ENCODE data around the gene SPATA13. TPM values are rescaled to one million over a fixed set of nuclear protein-coding genes. Genes with fewer than 3 reads are reported as not detected.
"Not testable (repeated sequence)": the region's sequence is repeated elsewhere in the genome, so short reads cannot be mapped to it uniquely, and the experiment has no call there.

SPATA13 gene
- total and polyA plus RNA-seq, 12 donors: 3.3 to 21.4 (median 10.2) TPM

DNA sequence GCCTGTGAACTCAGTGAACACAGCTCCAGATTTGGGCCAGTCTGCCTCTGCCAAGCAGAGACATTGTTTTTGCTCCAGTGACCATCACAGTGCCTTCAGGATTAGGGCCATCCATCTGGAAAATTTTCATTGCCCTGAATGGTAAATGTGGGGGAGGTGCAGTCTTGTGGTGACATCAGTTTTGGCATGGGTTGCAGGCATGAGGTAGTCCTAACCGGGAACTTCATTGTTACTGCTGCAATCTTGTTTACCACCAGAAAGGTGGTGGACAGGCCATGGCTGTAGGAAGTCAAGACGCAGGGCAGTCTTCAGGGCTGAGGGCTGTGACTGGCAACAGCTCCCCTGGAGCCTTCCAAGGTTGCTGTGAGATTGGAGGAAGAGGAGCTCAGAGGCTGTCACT is 55.2 kb downstream of the SPATA13 start:
- no peaks in the 10 kb centered on the region for H3K36me3 ChIP-seq
- peaks cover 3 to 62% (median 44%) of the 10 kb centered on the region in 9 donors for H3K4me1 ChIP-seq
- no peaks in the 10 kb centered on the region for H3K27me3 ChIP-seq
- H3K27ac ChIP-seq: peak overlapping the region in 9 of 10 donors; percentile 14 to 72 (median 47)
- no peak for TF ChIP-seq CTCF (IDR thresholded peaks at IDR 0.05)
- no peak overlapping the region for H3K4me3 ChIP-seq
- DNase-seq: peak in 1 of 2 donors; percentile 66
- intact Hi-C loops (cut with DNase I): loop anchor here in 6 of 10 donors (2.0 to 5.0 kb wide), 4 partner anchors 53 to 193 kb away; partner anchors contain the start of gene SPATA13 (in 3 of the 6)
- peak in 7 of 8 donors; percentile 67 to 82 (median 78) for ATAC-seq
- no peaks in the 10 kb centered on the region for H3K9me3 ChIP-seq
- WGBS, 2 donors: 33 to 54% methylated on average over 2 of the region's 2 CpGs

DNA sequence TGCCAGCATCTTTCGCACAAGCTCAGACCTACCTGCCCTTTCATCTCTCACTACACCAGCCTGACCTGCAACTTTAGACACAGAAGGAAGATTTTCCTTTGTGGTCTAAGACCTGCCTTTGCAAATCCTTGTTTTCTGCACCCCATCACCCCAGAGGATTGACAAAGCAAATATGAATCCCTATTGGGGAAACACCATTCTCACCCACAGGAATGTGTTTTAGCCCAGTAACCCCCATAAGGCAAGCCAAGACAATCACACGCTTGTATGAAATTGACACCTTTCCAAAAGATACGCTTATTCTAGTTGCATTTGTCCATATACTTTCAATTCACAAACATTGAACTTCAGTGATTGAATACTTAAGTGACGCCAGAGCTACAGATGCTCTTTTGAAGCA is 55.7 kb downstream of the SPATA13 start:
- no peaks in the 10 kb centered on the region for H3K36me3 ChIP-seq
- TF ChIP-seq CTCF (IDR thresholded peaks at IDR 0.05): no peak
- no peaks in the 10 kb centered on the region for H3K27me3 ChIP-seq
- peaks cover 3 to 62% (median 44%) of the 10 kb centered on the region in 9 donors for H3K4me1 ChIP-seq
- peak overlapping the region in 8 of 10 donors; percentile 13 to 53 (median 39) for H3K27ac ChIP-seq
- H3K9me3 ChIP-seq: no peaks in the 10 kb centered on the region
- no peak overlapping the region for H3K4me3 ChIP-seq
- 90 to 91% methylated on average over 4 of the region's 4 CpGs for WGBS, 2 donors
- intact Hi-C loops (cut with DNase I): loop anchor here in 6 of 10 donors (2.0 to 5.0 kb wide), 4 partner anchors 54 to 194 kb away; partner anchors contain the start of gene SPATA13 (in 3 of the 6)
- DNase-seq (no peak), ATAC-seq (no peak)

DNA sequence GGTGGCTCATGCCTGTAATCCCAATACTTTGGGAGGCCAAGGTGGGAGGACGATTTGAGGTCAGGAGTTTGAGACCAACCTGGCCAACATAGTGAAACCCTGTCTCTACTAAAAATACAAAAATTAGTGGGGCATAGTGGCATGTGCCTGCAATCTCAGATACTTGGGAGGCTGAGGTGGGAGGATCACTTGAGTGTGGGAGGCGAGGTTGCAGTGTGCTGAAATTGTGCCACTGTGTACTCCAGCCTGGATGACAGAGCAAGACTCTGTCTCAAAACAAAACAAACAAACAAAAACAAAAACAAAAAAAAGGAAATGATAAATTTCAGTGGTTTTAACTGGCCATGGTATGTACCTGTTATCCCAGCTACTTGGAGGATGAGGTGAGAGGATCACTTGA is 56.3 kb downstream of the SPATA13 start:
- Histone ChIP-seq H3K4me1 (peaks cover 3 to 62% (median 44%) of the 10 kb centered on the region in 9 donors), H3K27ac (peak overlapping the region in 5 of 10 donors; percentile 13 to 51 (median 38))
- H3K4me3 ChIP-seq, H3K27me3 ChIP-seq, DNase-seq, H3K9me3 ChIP-seq, H3K36me3 ChIP-seq, ATAC-seq: not testable (repeated sequence)
- 92 to 97% methylated on average over 2 of the region's 2 CpGs for WGBS, 2 donors
- intact Hi-C loops (cut with DNase I): loop anchor here in 6 of 10 donors (2.0 to 5.0 kb wide), 4 partner anchors 54 to 194 kb away; partner anchors contain the start of gene SPATA13 (in 3 of the 6)

DNA sequence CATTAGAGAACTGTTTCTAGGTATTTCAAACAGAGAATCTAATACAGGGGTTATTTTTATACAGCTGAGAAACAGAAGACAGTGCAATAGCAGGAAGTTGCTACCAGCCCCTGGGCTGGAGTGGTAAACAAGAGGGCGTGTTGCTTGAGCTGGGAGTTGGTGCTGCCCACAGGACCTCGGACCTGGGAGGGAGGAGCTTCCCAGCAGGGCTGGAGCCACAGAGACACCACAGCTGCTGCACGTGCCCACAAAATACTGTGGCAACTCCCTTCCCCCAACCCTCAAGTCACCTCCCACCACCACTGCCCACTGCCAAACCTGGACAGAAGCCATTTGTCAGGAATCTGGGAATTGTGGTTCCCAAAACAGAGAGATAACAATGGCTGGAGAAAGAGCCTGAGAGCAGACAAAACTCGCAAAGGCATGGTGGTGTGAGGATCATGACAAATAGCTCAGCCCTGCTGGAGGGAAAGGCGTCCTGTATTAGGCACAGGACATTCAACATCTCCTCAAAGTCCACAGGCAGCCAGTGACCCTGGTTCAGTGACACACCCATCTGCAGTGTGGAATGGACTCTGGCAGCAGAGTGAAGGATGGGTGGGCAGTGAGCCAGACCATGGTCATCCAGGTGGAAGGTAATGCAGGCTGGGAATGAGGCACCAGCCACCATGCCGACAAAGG is 57.2 kb downstream of the SPATA13 start:
- H3K36me3 ChIP-seq: peaks cover 0 to 2% (median 0%) of the 10 kb centered on the region in 9 donors
- H3K9me3 ChIP-seq: no peaks in the 10 kb centered on the region
- intact Hi-C loops (cut with DNase I): loop anchor here in 7 of 10 donors (2.0 to 5.0 kb wide), 6 partner anchors 55 to 297 kb away; partner anchors contain the start of gene SPATA13 (in 3 of the 7)
- no peaks in the 10 kb centered on the region for H3K27me3 ChIP-seq
- ATAC-seq (no peak), DNase-seq (no peak)
- peak overlapping the region in 6 of 10 donors; percentile 2 to 51 (median 14) for H3K27ac ChIP-seq
- peaks cover 3 to 62% (median 44%) of the 10 kb centered on the region in 9 donors for H3K4me1 ChIP-seq
- 62 to 66% methylated on average over 6 of the region's 6 CpGs for WGBS, 2 donors
- no peak overlapping the region for H3K4me3 ChIP-seq
- TF ChIP-seq CTCF (IDR thresholded peaks at IDR 0.05): no peak
